Nucleus accumbens (tissue), 56 donors: ENCODE data around the gene ARMC12.
"Not testable (repeated sequence)": the region's sequence is repeated elsewhere in the genome, so short reads cannot be mapped to it uniquely, and the experiment has no call there.

Experiments used
- DNase-seq, 56 donors: peaks; one replicate each; lab custom pipeline; 2025; lab: John Stamatoyannopoulos, UW

ARMC12 gene

GRCh38 chr6:35731414-35731735 is 5.5 kb upstream of the ARMC12 start:
- DNase-seq: peak; percentile 61 to 98 (median 89)

GRCh38 chr6:35731736-35732532 is 4.9 kb upstream of the ARMC12 start:
- DNase-seq: peak in 55 of 56 donors; percentile 54 to 93 (median 83)

- DNase-seq: no peak
Observed at GRCh38 chr6:35733633-35734032, 3.2 kb upstream of the ARMC12 start.

GRCh38 chr6:35734319-35734718 is 2.5 kb upstream of the ARMC12 start:
- not testable (repeated sequence) for DNase-seq

- DNase-seq: no peak
Observed at GRCh38 chr6:35735452-35735851, 1.4 kb upstream of the ARMC12 start.

- DNase-seq: peak in 47 of 56 donors; percentile 10 to 84 (median 54)
Observed at GRCh38 chr6:35736253-35736894, 458 bp upstream of the ARMC12 start.

GRCh38 chr6:35737413-35738211 is 780 bp downstream of the ARMC12 start:
- peak in 8 of 56 donors; percentile 3 to 53 (median 21) for DNase-seq

GRCh38 chr6:35739645-35740524 is 3.1 kb downstream of the ARMC12 start:
- DNase-seq: no peak

- DNase-seq: no peak
Observed at GRCh38 chr6:35742842-35743241, 6.0 kb downstream of the ARMC12 start.

GRCh38 chr6:35745509-35745908 is 8.7 kb downstream of the ARMC12 start:
- no peak for DNase-seq

GRCh38 chr6:35746516-35746915 is 9.7 kb downstream of the ARMC12 start:
- DNase-seq: no peak

- no peak for DNase-seq
Observed at GRCh38 chr6:35747877-35748276, 11.0 kb downstream of the ARMC12 start.

GRCh38 chr6:35750557-35750956 is 13.7 kb downstream of the ARMC12 start:
- DNase-seq: no peak

GRCh38 chr6:35751594-35751993 is 14.8 kb downstream of the ARMC12 start:
- no peak for DNase-seq

- DNase-seq: no peak
Observed at GRCh38 chr6:35752330-35752729, 15.5 kb downstream of the ARMC12 start.

- DNase-seq: no peak
Observed at GRCh38 chr6:35754452-35755277, 17.8 kb downstream of the ARMC12 start.

GRCh38 chr6:35755278-35755924 is 18.6 kb downstream of the ARMC12 start:
- no peak for DNase-seq

- peak in 1 of 56 donors; percentile 2 for DNase-seq
Observed at GRCh38 chr6:35757456-35758123, 20.8 kb downstream of the ARMC12 start.
